ENCODE results near the gene CR2. TPM values are rescaled to one million over a fixed set of nuclear protein-coding genes. Genes with fewer than 3 reads are reported as not detected.

CR2 gene
- polyA plus RNA-seq, 1 donor (not counting 4 experiments of a cell fraction or from before 2014, with no cell fraction given): not detected

- Histone ChIP-seq H2AFZ (ENCODE audit: control insufficient read depth, low read length) (no peak within 1 kb of the TSS), H3K36me3 (ENCODE audit: control insufficient read depth in 2 of 2, extremely low read depth in 1 of 2, insufficient read depth in 2 of 2, low read length in 2 of 2) (no peaks in the 10 kb centered on the region), H3K79me2 (ENCODE audit: control insufficient read depth, insufficient read depth, low read length) (no peaks in the 10 kb centered on the region), H3K9ac (ENCODE audit: control insufficient read depth, extremely low read depth, insufficient read depth, low read length) (no peak within 1 kb of the TSS), H3K4me3 (ENCODE audit: control insufficient read depth in 2 of 3, extremely low read depth in 1 of 3, insufficient read depth in 2 of 3, low read depth in 1 of 3, low read length in 3 of 3) (peak within 1 kb of the TSS in 1 of 3 experiments; percentile 34), H3K4me1 (ENCODE audit: control insufficient read depth, extremely low read depth, insufficient read depth, low read length) (no peaks in the 10 kb centered on the region), H3K9me3 (ENCODE audit: control insufficient read depth, low read depth, low read length) (no peaks in the 10 kb centered on the region), H3K27ac (ENCODE audit: control insufficient read depth, insufficient read depth, low read length) (no peak within 1 kb of the TSS), H4K20me1 (ENCODE audit: control insufficient read depth, extremely low read depth, insufficient read depth, low read length) (no peaks in the 10 kb centered on the region), H3K9me1 (ENCODE audit: control insufficient read depth, extremely low read depth, insufficient read depth, low read length) (no peaks in the 10 kb centered on the region), H3K4me2 (ENCODE audit: control insufficient read depth, extremely low read depth, insufficient read depth, low read depth, low read length) (peak within 1 kb of the TSS; percentile 41), H3K27me3 (ENCODE audit: control insufficient read depth, extremely low read depth, insufficient read depth, low read length) (peaks cover 58% of the 10 kb centered on the region)
- no peak for FAIRE-seq
- peak; percentile 49 for TF ChIP-seq EZH2 (IDR thresholded peaks at IDR 0.05; ENCODE audit: low read length)
- TF ChIP-seq, protein P1, sequence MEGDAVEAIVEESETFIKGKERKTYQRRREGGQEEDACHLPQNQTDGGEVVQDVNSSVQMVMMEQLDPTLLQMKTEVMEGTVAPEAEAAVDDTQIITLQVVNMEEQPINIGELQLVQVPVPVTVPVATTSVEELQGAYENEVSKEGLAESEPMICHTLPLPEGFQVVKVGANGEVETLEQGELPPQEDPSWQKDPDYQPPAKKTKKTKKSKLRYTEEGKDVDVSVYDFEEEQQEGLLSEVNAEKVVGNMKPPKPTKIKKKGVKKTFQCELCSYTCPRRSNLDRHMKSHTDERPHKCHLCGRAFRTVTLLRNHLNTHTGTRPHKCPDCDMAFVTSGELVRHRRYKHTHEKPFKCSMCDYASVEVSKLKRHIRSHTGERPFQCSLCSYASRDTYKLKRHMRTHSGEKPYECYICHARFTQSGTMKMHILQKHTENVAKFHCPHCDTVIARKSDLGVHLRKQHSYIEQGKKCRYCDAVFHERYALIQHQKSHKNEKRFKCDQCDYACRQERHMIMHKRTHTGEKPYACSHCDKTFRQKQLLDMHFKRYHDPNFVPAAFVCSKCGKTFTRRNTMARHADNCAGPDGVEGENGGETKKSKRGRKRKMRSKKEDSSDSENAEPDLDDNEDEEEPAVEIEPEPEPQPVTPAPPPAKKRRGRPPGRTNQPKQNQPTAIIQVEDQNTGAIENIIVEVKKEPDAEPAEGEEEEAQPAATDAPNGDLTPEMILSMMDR (optimal IDR thresholded peaks at IDR 0.05 in 1 of 3, IDR thresholded peaks at IDR 0.05 in 1 of 3, conservative IDR thresholded peaks at IDR 0.05 in 1 of 3; ENCODE audit: extremely low read depth in 1 of 3, insufficient read depth in 2 of 3, low read length in 3 of 3): no peak
- no peak for DNase-seq (ENCODE audit: low read depth, low spot score)
- dilution Hi-C loops (cut with MboI; ENCODE audit: extremely low pct_ligation_motif_present, low sequenced_read_pairs): no loop called here
These were observed 42.0 kb downstream of the CR2 start, which contains the start of gene CR1 for GRCh38 chr1:207495801-207496792. Gene CR1 (plus strand): TSS chr1:207496157. CDS start chr1:207496268, 111 bp downstream.

GRCh38 chr1:207497941-207498340, 43.8 kb downstream of the CR2 start:
- no peak overlapping the region for H3K4me2 ChIP-seq (ENCODE audit: control insufficient read depth, extremely low read depth, insufficient read depth, low read depth, low read length)
- H3K79me2 ChIP-seq (ENCODE audit: control insufficient read depth, insufficient read depth, low read length): no peaks in the 10 kb centered on the region
- no peak overlapping the region for H3K27ac ChIP-seq (ENCODE audit: control insufficient read depth, insufficient read depth, low read length)
- no peaks in the 10 kb centered on the region for H3K9me1 ChIP-seq (ENCODE audit: control insufficient read depth, extremely low read depth, insufficient read depth, low read length)
- H3K9ac ChIP-seq (ENCODE audit: control insufficient read depth, extremely low read depth, insufficient read depth, low read length): no peak overlapping the region
- H2AFZ ChIP-seq (ENCODE audit: control insufficient read depth, low read length): no peak overlapping the region
- peaks cover 60% of the 10 kb centered on the region for H3K27me3 ChIP-seq (ENCODE audit: control insufficient read depth, extremely low read depth, insufficient read depth, low read length)
- H3K36me3 ChIP-seq (ENCODE audit: control insufficient read depth in 2 of 2, extremely low read depth in 1 of 2, insufficient read depth in 2 of 2, low read length in 2 of 2): no peaks in the 10 kb centered on the region
- FAIRE-seq: no peak
- no peak for TF ChIP-seq EZH2 (IDR thresholded peaks at IDR 0.05; ENCODE audit: low read length)
- TF ChIP-seq, protein P1 (optimal IDR thresholded peaks at IDR 0.05 in 1 of 3, IDR thresholded peaks at IDR 0.05 in 1 of 3, conservative IDR thresholded peaks at IDR 0.05 in 1 of 3; ENCODE audit: extremely low read depth in 1 of 3, insufficient read depth in 2 of 3, low read length in 3 of 3): no peak
- no peaks in the 10 kb centered on the region for H4K20me1 ChIP-seq (ENCODE audit: control insufficient read depth, extremely low read depth, insufficient read depth, low read length)
- dilution Hi-C loops (cut with MboI; ENCODE audit: extremely low pct_ligation_motif_present, low sequenced_read_pairs): no loop called here
- DNase-seq (ENCODE audit: low read depth, low spot score): no peak
- H3K9me3 ChIP-seq (ENCODE audit: control insufficient read depth, low read depth, low read length): no peaks in the 10 kb centered on the region
- no peak overlapping the region for H3K4me3 ChIP-seq (ENCODE audit: control insufficient read depth in 2 of 3, extremely low read depth in 1 of 3, insufficient read depth in 2 of 3, low read depth in 1 of 3, low read length in 3 of 3)
- H3K4me1 ChIP-seq (ENCODE audit: control insufficient read depth, extremely low read depth, insufficient read depth, low read length): no peaks in the 10 kb centered on the region

All from keratinocyte (primary cell).